Loucy (cell line): ENCODE data around the gene GLO1.

Experiments used
- CTCF ChIP-seq: fragments of 200-600 bp; sonication (generic); conservative IDR thresholded peaks from 2 replicates; pipeline ENCODE4 v1.5.1; 2014; ENCODE audit warnings: mild to moderate bottlenecking, antibody characterized with exemption, low read length
- EZH2phosphoT487 ChIP-seq: fragments of 200-600 bp; IDR thresholded peaks from 2 replicates; pipeline ENCODE4 v1.6.1; 2018; ENCODE audit warnings: antibody characterized with exemption, mild to moderate bottlenecking, moderate library complexity, borderline replicate concordance

DNA sequence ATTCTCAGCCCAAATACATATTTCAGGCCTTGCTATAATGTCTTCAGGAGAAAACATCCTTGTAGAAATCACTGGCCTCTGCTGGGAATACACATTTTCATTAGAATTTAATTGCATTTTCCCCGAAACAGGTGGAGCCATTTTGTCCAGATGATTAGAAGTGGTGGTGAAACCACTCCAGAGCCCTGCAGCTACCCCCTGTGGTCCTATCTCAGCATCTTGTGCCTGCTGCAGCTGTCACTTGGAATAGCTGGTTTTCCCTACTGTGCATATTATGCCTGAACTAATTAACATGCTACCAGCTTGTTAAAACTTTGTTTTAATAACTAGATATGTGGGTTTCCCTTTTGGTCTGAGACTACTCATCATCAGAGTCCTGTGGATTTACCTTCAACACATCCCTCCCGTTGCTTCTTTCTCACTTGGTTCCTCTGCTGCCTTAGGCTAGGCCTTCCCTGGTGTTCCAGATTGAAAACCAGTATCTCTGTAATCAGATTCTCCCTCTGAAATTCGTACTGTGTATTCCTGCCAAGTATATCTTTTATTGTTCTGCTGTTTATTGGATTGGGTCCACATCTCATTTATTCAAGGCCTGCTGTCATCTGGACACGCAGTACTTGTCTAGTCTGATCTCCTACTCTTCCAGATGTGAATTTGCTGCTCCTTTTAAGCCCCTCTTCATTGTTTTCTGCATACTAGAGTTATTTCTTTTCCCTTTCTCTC lies 27.4 kb upstream of the GLO1 start:
- no peak for TF ChIP-seq CTCF
- no peak for TF ChIP-seq EZH2phosphoT487
